Subcutaneous abdominal adipose tissue (tissue), 5 donors: ENCODE results near the gene LONP2.
A peak's percentile ranks its signal among the peaks of the same experiment; 100 is the strongest.

ENCODE experiments used
- H3K27ac ChIP-seq: one replicate; pipeline ENCODE4 v1.7.0; 2013; ENCODE audit warnings: low read depth, mild to moderate bottlenecking, inconsistent platforms, low read length, moderate library complexity
- H3K27me3 ChIP-seq, 5 donors: one replicate each; pipeline ENCODE4 v1.7.0; 2013; ENCODE audit warnings: low read length in 5 of 5, inconsistent platforms in 1 of 5; ENCODE audit not compliant: control insufficient read depth in 5 of 5, insufficient read depth in 4 of 5
- H3K36me3 ChIP-seq, 5 donors: one replicate each; pipeline ENCODE4 v1.7.0; 2013; ENCODE audit warnings: low read length in 5 of 5; ENCODE audit not compliant: control insufficient read depth in 5 of 5, insufficient read depth in 5 of 5
- H3K4me1 ChIP-seq, 5 donors: one replicate each; pipeline ENCODE4 v1.7.0; 2013; ENCODE audit warnings: low read length in 5 of 5, mild to moderate bottlenecking in 3 of 5, moderate library complexity in 1 of 5; ENCODE audit not compliant: control insufficient read depth in 5 of 5, insufficient read depth in 5 of 5
- H3K4me3 ChIP-seq, 5 donors: one replicate each; pipeline ENCODE4 v1.7.0; 2013; ENCODE audit warnings: low read length in 5 of 5, low read depth in 1 of 5
- H3K9ac ChIP-seq, 5 donors: one replicate each; pipeline ENCODE4 v1.7.0; 2013; ENCODE audit warnings: low read length in 5 of 5, mild to moderate bottlenecking in 4 of 5, moderate library complexity in 3 of 5
- H3K9me3 ChIP-seq, 5 donors: one replicate each; pipeline ENCODE4 v1.7.0; 2013; ENCODE audit warnings: low read length in 5 of 5; ENCODE audit not compliant: control insufficient read depth in 5 of 5
- donor health status: healthy.
- donor health status: healthy.
- donor health status: healthy.
- donor health status: healthy.
- donor health status: healthy.

Gene LONP2

GRCh38 chr16:48282636-48283263 lies 38.6 kb downstream of the LONP2 start:
- H3K9ac ChIP-seq = peak overlapping the region in 1 of 5 donors; percentile 50
- H3K4me1 ChIP-seq = peaks cover 0 to 49% (median 43%) of the 10 kb centered on the region in 5 donors
- no peak overlapping the region for H3K4me3 ChIP-seq
- peak overlapping the region; percentile 61 for H3K27ac ChIP-seq
- peaks cover 3 to 19% (median 16%) of the 10 kb centered on the region in 5 donors for H3K36me3 ChIP-seq
- no peaks in the 10 kb centered on the region for H3K27me3 ChIP-seq
- peaks cover 3 to 8% (median 7%) of the 10 kb centered on the region in 5 donors for H3K9me3 ChIP-seq

GRCh38 chr16:48284772-48285409 lies 40.8 kb downstream of the LONP2 start:
- Histone ChIP-seq H3K9me3 (peaks cover 3 to 9% (median 7%) of the 10 kb centered on the region in 5 donors), H3K4me3 (no peak overlapping the region), H3K27me3 (no peaks in the 10 kb centered on the region), H3K27ac (no peak overlapping the region), H3K9ac (no peak overlapping the region), H3K4me1 (peaks cover 0 to 28% (median 24%) of the 10 kb centered on the region in 5 donors), H3K36me3 (peaks cover 8 to 29% (median 20%) of the 10 kb centered on the region in 5 donors)

DNA sequence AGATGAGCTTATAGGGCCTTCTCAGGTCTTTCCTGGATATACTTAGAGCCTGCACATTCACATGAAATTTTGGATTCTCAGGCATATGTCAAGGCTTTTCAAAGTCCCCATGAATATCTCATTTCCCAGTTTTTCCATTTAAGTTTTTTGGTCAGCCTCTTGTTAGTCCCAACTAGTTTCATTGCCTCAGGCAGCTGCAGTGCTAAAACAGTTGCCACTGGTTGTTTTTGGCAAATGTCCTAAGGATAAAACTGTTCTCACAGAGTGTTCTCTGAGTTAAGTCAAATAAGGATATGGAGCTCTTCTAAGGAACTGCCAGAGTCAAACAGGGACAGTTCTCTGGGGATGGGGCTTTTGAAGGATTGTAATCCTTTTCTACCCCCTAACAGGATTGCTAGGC lies 43.1 kb downstream of the LONP2 start:
- peaks cover 12 to 37% (median 25%) of the 10 kb centered on the region in 5 donors for H3K36me3 ChIP-seq
- H3K9me3 ChIP-seq = peaks cover 3 to 9% (median 7%) of the 10 kb centered on the region in 5 donors
- H3K27ac ChIP-seq = no peak overlapping the region
- H3K4me3 ChIP-seq = no peak overlapping the region
- H3K9ac ChIP-seq = no peak overlapping the region
- no peaks in the 10 kb centered on the region for H3K27me3 ChIP-seq
- H3K4me1 ChIP-seq = peaks cover 0 to 16% (median 14%) of the 10 kb centered on the region in 5 donors

GRCh38 chr16:48291303-48291702 lies 47.2 kb downstream of the LONP2 start:
- peaks cover 14 to 42% (median 33%) of the 10 kb centered on the region in 5 donors for H3K36me3 ChIP-seq
- peaks cover 3 to 9% (median 7%) of the 10 kb centered on the region in 5 donors for H3K9me3 ChIP-seq
- no peaks in the 10 kb centered on the region for H3K27me3 ChIP-seq
- no peak overlapping the region for H3K4me3 ChIP-seq
- no peak overlapping the region for H3K27ac ChIP-seq
- no peaks in the 10 kb centered on the region for H3K4me1 ChIP-seq
- no peak overlapping the region for H3K9ac ChIP-seq

GRCh38 chr16:48291754-48292153 lies 47.7 kb downstream of the LONP2 start:
- H3K9me3 ChIP-seq = peaks cover 3 to 9% (median 7%) of the 10 kb centered on the region in 5 donors
- H3K27ac ChIP-seq = no peak overlapping the region
- no peak overlapping the region for H3K4me3 ChIP-seq
- no peaks in the 10 kb centered on the region for H3K4me1 ChIP-seq
- H3K27me3 ChIP-seq = no peaks in the 10 kb centered on the region
- H3K36me3 ChIP-seq = peaks cover 13 to 39% (median 31%) of the 10 kb centered on the region in 5 donors
- H3K9ac ChIP-seq = no peak overlapping the region

DNA sequence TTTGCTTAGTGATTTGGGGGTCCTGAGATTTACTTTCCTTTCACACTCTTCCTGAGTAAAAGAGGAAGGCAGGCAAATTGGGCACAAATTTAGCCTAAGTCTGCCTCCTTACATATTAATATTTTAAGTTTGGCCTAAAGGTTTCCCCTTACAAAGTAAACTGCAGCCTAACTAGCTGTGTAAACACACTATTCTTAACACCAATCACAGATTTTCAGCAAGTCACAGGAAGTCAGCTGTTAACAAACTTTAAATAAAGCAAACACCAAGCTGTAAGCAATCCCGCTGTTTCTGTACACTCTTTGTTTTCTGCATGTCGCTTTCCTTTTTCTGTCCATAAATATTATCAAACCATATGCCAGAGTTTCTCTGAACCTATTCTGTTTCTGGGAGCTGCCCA lies 48.4 kb downstream of the LONP2 start:
- Histone ChIP-seq H3K4me3 (no peak overlapping the region), H3K4me1 (no peaks in the 10 kb centered on the region), H3K27me3 (no peaks in the 10 kb centered on the region), H3K9ac (no peak overlapping the region), H3K9me3 (peaks cover 0 to 4% (median 0%) of the 10 kb centered on the region in 5 donors), H3K36me3 (peaks cover 7 to 41% (median 34%) of the 10 kb centered on the region in 5 donors), H3K27ac (no peak overlapping the region)

DNA sequence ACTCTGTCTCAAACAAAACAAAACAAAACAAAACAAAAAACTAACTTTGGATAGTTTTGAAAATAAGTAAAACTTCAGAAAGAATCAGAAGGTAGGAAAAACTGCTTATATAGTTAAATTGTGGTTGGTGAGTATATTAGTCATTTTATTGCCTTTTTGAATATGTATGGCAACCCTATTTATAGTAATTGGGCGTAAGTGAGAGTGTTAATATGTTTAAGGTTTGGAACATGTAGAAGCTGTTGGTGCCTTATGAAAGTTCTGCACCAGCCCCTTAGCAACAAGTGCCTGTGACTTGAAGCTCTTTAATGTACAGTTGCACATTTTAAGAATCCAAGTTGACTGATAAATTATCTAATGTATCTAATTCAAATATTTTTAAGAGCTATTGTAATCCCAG lies 50.6 kb downstream of the LONP2 start:
- Histone ChIP-seq H3K27ac (no peak overlapping the region), H3K4me1 (peaks cover 0 to 3% (median 0%) of the 10 kb centered on the region in 5 donors), H3K9ac (no peak overlapping the region), H3K9me3 (no peaks in the 10 kb centered on the region), H3K36me3 (peaks cover 4 to 49% (median 32%) of the 10 kb centered on the region in 5 donors), H3K27me3 (no peaks in the 10 kb centered on the region), H3K4me3 (no peak overlapping the region)

DNA sequence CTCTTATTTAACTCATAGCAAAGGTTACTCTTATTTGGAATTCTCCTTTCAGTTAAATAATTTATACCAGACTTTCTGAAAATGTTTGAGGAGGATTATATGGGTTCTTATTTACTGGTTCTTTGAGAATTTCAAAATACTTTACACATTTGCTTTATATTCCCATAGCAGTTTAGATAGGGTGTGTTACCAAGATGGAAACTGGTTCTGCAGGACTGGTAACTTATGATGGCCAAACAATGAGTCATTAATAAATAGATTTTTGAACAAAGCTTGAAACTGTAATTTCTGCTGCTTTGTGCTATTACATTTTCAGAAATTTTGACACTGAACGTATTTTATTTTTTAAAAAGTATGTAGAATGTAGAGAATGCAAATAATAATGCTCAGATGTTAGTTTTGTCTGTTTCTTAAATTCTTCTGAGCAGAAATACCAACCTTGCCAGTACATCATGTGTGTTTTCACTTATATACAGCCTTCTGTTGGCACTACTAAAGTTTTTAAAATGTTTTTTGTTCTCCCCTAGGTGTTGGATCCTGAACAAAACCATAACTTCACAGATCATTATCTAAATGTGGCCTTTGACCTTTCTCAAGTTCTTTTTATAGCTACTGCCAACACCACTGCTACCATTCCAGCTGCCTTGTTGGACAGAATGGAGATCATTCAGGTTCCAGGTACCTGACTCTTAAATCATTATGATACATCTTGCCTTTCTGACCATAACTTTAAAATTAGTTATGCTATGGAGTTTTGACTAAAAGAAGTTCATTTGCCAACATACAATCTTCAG lies 51.6 kb downstream of the LONP2 start:
- H3K4me3 ChIP-seq = no peak overlapping the region
- H3K4me1 ChIP-seq = peaks cover 0 to 7% (median 0%) of the 10 kb centered on the region in 5 donors
- peaks cover 7 to 45% (median 27%) of the 10 kb centered on the region in 5 donors for H3K36me3 ChIP-seq
- no peak overlapping the region for H3K9ac ChIP-seq
- no peaks in the 10 kb centered on the region for H3K9me3 ChIP-seq
- no peaks in the 10 kb centered on the region for H3K27me3 ChIP-seq
- no peak overlapping the region for H3K27ac ChIP-seq

- Histone ChIP-seq H3K4me3 (no peak overlapping the region), H3K27ac (peak overlapping the region; percentile 39), H3K27me3 (no peaks in the 10 kb centered on the region), H3K4me1 (peaks cover 0 to 11% (median 0%) of the 10 kb centered on the region in 5 donors), H3K9me3 (no peaks in the 10 kb centered on the region), H3K9ac (no peak overlapping the region), H3K36me3 (peaks cover 25 to 65% (median 45%) of the 10 kb centered on the region in 5 donors)
These were observed 55.4 kb downstream of the LONP2 start for GRCh38 chr16:48299471-48299870.
